GM12892 (cell line): ENCODE results near the gene NPHP1.
"Not testable (repeated sequence)": the region's sequence is repeated elsewhere in the genome, so short reads cannot be mapped to it uniquely, and the experiment has no call there.

Experiments
- POLR2A ChIP-seq: IDR thresholded peaks from 2 replicates; pipeline ENCODE4 v1.6.1; 2011; ENCODE audit warnings: low read depth, low read length, control low read depth
- POLR2AphosphoS5 ChIP-seq: IDR thresholded peaks from 2 replicates; pipeline ENCODE4 v1.6.1; 2011; ENCODE audit warnings: low read depth, low read length, control low read depth
- TAF1 ChIP-seq: IDR thresholded peaks from 2 replicates; pipeline ENCODE4 v1.6.1; 2011; ENCODE audit warnings: low read depth, mild to moderate bottlenecking, control low read depth, low read length, borderline replicate concordance

GRCh38 chr2:110222626-110223025 is 17.8 kb upstream of the NPHP1 start:
- not testable (repeated sequence) for TF ChIP-seq POLR2A, TAF1, POLR2AphosphoS5
